HG02642 (cell line): ENCODE data around the gene MIA2.

ENCODE experiments used
- ATAC-seq: cut with Tn5 transposase; IDR thresholded peaks from one replicate; pipeline ENCODE4 v1.9.1; 2021; ENCODE audit warnings: mild to moderate bottlenecking; ENCODE audit not compliant: unreplicated experiment, poor library complexity

MIA2 gene

DNA sequence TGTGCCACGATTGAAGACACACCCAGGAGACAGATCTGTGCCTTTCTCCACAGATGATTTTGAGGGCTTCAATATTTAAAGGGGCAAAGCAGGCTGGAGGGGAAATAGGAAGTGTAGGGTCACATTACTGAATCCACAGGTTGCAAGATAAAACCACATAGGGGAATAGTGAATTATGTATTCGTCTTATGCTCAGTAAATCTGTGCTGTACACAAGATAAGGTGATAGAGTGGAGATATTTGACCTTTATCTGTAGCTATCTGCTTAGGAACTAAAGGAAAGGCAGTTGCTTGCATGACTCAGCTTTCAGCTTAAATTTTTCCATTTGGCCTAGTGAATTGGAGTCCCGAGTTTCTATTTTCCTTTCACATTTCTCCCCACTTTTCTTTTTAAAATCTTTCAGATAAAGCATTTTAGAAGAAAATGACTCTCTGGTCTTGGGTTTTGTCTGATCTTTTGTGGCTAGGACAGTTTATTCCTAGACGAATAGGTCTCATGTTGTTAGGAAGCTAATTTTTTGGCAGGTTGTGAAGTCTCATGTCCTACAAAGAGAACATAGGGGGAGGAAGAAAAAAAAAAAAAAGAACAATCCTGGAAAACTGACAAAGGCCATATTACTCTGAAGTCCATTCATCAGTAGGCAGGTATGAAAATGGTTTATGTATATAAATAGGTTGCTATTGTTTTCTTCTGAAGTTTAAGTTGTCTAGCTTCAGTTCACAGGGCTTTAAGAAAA is 143.1 kb downstream of the MIA2 start:
- no peak for ATAC-seq

DNA sequence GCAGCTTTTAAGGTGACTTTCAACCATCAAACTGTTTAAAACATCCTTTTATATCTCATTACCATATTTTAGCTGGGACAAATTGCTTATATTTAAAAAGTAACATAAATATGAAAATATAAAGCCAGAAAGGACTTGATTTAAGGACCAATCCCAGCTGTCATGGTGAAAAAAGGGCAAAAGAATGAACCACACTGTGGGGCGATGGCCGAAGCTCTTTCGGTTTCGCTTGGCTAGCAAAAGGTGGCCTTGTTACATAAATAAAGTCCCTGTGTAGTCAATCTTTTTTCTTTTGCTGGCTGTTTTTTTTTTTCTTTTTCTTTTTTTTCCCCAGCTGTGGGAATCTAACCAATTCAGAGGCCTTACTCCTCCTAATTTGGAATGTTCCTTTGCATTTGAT is 147.7 kb downstream of the MIA2 start:
- no peak for ATAC-seq

DNA sequence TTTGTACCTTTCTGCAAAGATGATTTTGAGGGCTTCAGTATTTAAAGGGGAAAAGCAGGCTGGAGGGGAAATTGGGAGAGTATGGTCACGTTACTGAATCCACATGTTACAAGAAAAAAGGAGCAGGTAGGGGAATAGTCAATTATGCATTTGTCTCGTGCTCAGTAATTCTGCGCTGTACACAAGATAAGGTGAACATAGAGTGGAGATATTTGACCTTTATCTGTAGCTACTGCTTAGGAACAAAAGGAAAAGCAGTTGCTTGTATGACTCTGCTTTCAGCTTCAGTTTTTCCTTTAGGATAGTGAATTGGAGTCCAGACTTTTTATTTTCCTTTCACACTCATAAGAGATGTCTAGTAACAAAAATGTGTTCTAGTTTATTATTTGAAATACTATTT is 148.7 kb downstream of the MIA2 start:
- ATAC-seq = no peak

DNA sequence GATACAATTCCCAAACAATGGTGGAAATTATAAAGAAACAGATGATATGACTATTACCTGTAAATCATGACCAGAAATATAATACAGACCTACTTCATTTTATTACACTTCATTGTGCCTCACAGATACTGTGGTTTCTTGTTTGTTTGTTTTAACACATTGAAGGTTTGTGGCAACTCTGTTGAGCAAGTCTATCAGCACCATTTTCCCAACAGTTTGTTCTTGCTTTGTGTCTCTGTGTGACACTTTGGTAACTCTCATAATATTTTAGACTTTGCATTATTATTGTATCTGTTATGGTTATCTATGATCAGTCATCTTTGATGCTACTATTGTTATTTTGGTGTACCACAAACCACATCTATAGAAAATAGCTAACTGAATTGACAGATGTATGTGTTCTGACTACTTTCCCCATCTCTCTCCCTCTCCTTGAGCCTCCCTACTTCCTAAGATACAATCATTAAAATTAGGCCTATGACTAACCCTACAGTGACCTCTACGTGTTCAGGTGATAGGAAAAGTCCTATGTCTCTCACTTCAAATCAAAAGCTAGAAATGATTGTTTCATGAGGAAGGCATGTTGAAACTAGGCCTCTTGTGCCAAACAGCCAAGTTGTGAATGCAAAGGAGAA is 149.4 kb downstream of the MIA2 start:
- ATAC-seq = peak; percentile 50

DNA sequence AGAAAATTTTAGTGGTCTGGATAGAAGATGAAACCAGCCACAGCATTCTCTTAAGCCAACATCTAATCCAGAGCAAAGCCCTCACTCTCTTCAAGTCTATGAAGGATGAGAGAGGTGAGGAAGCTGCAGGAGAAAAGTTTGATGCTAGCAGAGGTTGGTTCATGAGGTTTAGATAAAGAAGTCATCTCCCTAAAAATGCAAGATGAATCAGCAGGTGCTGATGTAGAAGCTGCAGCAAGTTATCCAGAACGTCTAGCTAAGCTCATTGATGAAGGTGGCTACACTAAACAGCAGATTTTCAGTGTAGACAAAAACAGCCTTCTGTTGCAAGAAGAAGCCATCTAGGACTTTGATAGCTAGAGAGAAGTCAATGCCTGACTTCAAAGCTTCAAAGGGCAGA is 150.0 kb downstream of the MIA2 start:
- ATAC-seq = no peak

DNA sequence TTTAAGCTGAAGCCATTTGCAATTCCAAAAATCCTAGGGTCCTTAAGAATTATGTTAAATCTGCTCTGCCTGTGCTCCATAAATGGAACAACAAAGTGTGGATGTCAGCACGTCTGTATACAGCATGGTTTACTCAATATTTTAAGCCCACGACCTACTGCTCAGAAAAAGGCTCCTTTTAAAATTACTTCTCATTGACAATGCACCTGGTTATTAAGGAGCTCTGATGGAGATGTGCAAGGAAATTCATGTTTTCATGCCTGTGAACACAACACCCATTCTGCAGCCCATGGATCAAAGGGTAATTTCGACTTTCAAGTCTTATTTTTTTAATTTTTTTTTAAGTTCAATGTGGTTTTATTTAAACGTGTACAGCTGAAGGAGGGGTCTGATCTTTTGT is 150.5 kb downstream of the MIA2 start:
- no peak for ATAC-seq

DNA sequence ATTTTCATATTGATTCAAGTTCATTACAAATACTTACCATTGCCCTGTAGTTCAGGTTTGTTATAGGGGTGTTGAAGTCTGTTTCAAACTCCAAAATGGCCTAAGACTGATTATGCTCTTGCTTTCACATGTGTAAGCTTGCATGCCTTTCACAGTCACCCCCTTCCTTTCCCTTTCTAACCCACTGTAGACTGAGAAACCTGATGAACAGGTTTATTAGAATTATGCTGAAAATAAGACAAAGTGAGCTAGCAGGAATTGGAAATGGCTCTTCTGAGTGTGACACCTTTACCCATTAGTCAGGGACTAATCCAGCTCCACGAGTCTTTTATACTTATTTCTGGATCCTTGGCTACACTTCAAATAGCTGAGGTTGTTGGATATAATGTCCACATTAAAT is 159.6 kb downstream of the MIA2 start:
- no peak for ATAC-seq

DNA sequence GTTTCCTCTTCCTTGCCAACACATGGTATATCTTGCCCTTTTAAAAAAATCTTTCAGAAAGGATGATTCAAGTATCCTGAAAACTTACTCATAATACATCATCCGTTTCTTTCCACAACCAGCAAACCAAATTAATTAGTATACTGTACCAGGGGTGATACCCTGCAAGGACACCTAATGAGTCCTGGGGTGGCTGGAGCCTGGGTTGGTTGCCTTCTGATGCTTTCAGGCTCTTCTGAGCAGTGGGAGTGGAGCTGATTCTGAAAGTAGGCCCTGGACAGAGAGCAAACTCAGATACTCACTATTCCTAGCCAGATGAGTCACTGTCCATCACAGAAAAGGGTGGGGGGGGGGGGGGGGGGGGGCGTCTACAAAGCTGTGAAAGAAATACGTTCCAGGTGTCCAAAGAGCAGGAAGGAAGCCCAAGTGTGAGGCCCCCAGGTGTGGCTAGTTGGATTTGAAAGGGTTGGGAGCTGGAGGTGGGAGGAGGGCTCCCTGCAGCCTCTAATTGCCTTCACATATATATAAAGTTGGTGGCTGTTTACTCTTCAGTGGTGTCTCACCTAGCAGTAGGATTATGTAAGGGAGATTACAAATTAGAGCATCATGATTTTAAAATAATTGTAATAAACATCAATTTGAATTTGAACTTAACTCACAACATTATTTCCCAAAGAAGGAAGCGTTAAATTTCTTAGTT is 162.0 kb downstream of the MIA2 start:
- ATAC-seq = no peak

DNA sequence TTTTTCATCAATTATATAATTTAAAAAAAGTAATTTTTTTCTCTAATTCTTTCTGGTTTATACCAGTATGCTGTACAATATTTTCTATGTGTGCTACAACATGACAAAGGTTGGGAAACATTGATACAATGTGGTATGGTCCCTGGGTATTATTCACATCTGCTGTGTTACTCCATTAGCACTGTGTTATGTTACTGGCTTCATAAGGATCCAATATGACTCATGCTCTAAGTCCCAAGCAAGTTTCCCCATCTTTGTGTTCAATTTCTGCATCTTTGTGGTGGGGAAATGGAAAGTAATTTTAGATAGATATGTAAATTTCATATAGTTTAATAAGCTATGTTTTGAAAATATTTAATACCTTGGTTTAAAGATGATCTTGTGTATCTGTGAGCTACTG is 162.7 kb downstream of the MIA2 start:
- ATAC-seq = no peak

DNA sequence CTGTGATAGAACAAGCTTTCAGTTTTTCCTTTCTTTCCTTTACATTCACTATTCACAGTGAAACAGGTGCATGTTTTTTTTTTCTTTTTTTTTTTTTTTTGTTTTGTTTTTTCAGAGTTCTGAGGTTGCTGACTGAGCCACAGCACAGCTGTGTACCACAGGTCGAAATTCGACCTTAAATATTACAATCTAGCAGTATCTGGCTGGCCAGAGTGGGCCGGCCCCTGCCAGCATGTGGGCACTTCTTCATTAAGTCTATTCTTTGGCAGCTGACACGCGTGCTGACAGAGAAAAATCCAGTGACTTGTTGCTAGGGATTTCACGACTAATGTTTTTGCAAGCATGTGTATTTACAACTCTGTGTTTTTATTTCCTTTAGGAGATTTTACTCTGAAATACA is 164.7 kb downstream of the MIA2 start:
- no peak for ATAC-seq

DNA sequence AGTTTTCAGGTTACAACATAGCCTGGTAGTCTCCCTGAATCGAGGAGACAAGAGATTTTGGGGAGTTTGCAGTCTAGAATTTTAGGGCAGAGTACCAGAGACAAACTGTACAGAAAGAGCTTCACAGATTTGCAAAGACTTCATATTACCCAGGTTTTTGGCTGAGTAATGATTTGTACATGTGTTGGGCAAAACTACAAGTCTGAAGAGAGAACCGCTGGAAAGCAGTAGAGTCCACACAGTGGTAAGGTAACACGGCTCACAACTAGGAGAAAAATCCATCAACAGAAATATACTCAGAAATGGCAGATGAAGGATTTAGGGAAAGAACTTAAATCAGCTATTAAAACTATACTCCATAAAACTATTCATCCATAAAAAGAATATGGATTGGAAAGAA is 172.8 kb downstream of the MIA2 start:
- ATAC-seq = no peak

DNA sequence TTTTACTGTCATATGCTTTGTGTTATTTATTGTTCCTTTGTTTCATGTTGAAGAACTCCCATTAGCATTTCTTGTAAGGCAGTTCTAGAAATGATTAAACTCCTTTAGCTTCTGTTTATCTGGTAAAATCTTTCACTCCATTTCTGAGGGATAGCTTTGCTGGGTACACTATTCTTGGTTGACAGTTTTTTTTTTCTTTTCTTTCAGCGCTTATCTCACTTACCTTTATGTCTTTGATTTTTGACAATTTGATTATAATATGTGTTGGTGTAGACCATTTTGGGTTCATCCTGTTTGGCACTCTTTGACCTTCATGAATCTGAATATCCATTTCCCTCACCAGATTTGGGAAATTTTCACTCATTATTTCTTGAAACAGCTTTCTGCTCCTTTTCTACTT is 182.4 kb downstream of the MIA2 start:
- ATAC-seq = no peak

DNA sequence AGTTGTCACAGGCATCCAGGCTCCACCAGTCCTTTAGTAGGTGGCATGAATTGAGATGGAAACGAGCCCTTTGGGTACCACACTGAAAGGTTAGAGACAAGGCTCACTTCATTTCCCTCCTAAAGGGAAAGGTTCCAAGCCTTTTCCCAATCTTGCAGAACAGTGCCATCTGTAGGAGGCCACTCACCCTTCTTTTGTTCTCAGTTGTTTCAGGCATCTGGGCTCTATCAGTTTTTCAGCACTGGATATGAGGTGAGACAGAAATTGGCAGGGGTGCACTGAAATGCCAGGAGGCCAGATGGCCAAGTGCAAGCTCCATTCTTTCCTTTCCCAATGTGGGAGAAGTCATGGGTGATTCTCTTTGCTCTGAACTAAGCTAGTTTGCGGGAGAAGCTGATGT is 183.3 kb downstream of the MIA2 start:
- no peak for ATAC-seq

DNA sequence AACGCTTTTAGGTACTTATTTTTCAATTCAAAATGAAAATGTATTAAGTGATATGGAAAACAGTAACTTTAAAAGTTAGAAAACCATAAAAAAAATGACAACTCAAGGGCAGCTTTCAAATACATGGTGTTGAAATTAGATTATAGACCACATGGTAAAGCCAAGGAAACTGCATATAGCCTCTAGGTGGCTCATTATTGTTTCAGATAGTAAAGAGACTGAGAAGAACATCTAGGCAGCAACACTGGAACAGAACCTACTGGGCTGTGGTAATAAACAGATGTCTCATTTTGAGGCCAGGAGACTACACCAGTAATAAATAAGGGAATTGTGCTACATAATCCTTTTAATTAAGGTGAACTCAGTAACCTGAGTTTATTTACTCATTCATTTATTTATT is 185.6 kb downstream of the MIA2 start:
- no peak for ATAC-seq

DNA sequence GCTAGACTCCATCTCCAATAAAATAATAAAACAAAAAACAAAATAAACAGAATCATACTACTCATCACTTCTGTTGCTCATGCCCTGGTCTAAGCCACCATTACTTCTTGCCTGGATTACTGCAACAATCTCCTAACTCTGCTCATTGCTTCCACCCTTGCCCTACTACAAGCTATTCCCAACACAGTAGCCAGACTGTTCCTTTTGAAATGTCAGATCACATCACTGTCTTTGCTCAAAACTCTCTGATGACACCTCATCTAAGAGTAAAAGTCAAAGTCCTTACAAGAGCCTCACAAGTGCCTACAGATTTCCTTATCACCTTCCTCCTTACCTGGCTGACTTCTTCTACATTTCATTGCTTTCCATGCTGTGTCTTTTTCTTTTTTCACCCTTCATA is 188.5 kb downstream of the MIA2 start:
- ATAC-seq = no peak

DNA sequence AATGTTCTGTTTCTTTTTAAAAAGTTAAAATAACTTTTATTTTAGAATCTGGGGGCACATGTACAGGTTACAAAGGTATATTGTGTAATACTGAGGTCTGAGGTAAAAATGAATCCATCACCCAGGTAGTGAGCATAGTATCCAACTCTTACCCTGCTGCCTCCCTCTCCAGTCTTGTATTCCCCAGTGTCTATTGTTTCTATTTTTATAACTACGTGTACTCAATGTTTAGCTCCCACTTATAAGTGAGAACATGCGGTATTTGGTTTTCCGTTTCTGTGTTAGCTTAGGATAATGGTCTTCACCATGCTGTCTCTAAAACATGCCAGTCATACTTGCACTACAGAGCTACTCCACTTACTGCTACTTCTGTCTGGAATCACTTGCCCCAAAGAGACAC is 190.1 kb downstream of the MIA2 start:
- no peak for ATAC-seq

DNA sequence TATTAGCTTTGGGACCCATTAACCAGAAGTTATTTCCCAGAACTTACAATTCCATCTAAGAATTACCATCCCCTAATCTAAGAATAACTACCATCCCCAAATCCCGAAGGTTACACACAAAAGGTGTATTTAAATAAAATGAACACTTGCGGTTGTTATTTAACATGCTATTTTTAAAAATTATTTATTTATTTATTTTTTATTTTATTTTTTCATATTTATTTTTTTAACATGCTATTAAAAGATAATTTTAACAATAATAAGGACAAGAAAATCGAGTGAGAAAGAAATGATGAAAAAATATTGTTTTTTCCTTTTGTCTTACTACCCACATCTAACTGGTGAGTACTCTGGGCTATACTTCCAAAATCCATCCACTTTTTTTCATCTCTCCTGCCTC is 192.2 kb downstream of the MIA2 start:
- ATAC-seq = no peak

DNA sequence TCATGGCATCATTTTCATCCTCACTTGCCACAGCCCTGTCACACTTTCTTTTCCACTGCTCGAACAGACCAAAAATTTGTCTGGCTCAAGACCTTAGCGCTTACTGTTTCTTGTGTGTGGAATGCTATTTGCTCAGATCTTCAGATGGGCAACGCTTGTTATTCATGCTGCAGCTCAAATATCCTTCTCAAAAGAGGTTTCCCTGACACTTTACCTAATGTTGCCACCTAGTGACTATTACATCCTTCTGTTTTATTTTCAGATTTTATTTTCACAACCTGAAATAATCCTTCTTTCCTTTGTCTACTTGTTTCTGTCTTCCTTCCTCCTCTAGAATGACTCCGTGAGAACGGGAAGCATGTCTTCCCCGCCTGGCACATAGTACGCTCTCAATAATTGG is 192.9 kb downstream of the MIA2 start:
- no peak for ATAC-seq

DNA sequence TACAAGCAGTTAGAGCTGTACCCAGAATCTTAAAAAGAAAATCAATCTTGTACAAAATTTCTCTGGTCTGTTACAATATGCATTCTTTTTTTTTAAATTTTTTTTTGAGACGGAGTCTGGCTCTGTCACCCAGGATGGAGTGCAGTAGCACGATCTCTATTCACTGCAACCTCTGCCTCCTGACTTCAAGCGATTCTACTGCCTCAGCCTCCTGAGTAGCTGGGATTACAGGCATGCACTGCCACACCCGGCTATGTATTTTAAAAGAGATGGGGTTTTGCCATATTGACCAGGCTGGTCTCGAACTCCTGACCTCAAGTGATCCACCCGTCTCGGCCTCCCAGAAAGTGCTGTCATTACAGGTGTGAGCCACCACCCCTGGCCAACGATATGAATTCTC is 194.4 kb downstream of the MIA2 start:
- no peak for ATAC-seq

DNA sequence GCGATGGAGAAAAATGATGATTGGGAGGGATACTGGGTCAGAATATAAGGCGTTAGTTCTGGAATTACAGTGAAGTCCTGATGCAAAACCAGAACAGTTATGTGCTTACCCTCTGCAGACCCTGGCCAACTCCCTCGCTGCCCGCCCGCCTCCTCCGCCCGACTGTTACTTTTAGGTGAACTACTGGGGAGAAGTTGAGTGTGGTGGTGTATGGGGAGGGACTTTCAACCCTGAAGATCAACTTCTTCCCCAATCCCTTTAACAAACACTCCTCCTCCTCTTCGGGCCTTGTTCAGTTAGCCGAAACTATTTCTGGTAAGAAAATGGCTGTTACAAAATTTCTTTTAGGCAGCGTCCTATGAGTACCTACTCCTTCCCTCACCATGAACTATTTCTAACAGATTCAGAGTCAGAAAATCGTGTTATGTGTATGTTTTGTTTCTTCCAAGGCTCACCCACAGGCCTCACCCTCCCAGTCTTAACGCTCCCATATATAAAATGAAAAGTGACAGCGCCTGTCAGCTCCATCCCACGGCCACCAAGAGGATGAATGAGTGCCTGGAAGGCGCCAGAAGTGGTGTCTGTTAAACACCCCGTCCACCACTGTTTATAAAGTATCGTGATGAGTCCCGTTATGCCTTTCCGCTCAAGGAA is 197.2 kb downstream of the MIA2 start:
- ATAC-seq = no peak
